Ramos (cell line): ENCODE data around the gene UBE2D2.

ENCODE experiments used
- in situ Hi-C: fragments of 300-500 bp; cut with MboI; formaldehyde crosslinking; loops from one replicate; pipeline ENCODE4 v1.14.3; 2022; ENCODE audit warnings: low sequenced_read_pairs; ENCODE audit not compliant: unreplicated experiment

The UBE2D2 gene

GRCh38 chr5:139669662-139670368 is 108.7 kb downstream of the UBE2D2 start:
- in situ Hi-C loops, result no loop called here

GRCh38 chr5:139670369-139671095 is 109.4 kb downstream of the UBE2D2 start:
- in situ Hi-C loops, result no loop called here

DNA sequence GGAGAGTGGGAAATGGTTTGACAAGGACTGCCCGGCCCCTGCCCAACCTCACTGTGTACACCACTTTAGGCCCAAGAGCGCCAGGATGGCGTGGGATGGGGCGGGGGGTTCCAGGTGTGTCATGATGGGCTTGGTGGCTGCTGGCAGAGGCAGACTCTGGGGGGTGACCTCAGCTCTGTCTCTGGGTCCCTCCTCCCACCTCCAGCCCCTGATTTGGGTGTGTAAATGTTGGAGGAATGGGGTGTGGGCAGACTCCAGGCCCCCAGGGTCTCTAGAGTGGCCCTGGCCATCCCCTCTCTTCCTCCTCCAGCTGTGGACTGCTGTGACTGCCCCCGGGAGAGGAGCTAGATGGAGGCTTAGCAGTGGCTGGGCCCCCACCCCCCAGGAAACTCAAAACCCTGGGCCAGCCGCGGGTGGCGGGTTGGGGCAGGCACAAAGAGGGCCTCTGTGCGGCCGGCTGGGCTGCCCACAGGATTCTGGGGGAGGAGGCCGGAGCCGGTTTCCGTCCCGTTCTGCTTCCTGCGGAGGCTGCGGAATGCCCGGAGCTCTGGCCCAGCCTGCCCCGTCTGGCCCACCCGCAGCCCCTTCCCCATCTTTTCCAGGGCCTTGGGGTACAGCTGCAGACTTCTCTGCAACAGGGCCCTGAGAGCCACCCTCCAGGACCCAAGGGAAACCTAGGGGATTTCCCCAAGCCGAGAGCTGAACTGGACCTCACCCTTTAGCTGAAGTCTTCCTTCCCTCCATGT is 110.1 kb downstream of the UBE2D2 start:
- in situ Hi-C loops, result no loop called here

DNA sequence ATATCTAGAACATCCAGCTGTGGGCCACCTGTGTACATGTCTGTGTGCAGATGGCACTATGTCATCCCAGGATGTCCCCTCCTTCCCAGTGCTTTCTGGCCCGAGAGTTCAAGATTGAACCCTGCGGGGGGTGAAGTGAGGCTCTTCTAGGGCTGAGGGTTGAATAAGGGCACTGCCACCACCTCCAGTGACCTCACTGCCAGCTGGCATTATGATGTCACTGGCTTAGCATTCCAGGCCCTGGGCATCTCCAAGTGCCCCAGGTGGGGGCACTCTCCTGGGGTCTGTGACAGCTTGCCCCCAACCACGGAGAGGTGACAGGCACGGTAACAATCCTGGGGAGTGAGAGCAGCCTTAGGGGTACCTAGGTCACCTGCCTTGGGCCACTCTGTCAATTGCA is 114.1 kb downstream of the UBE2D2 start:
- in situ Hi-C loops, result no loop called here

DNA sequence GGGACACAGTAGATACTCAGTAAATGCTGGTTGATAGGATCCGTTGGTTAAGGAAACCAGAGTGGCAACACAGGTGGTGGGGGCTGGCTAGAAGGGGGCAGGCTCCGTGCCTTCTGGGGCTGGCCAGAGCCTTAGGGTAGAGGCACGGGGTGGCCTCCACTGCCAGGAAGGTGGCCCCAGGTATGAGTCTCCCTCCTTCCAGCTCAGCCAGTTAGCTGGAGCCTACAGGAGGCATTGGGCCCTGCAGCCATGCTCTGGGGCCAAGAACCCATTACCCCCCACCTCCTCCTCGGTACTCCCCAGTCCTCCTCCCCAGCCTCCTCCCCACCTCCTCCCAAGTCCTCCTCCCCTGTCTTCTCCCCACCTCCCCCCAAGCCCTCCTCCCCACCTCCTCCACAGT is 114.7 kb downstream of the UBE2D2 start:
- in situ Hi-C loops, result no loop called here

DNA sequence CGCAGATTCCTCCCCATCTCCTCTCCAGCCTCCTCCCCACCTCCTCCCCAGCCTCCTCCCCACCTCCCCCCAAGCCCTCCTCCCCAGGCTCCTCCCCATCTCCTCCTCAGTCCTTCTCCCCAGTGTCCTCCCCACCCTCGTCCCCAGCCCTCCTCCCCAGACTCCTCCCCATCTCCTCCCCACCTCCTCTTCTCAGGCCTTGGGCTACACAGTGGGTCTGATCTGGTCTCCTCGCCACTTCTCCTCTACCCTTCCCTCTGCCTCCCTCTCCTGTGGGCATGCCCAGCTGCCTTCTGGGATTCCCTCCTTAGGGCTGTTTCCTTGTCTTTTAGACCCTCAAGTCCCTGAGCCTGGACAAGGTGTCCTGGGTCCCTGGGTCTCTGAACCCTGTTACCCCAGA is 115.3 kb downstream of the UBE2D2 start:
- in situ Hi-C loops, result no loop called here

DNA sequence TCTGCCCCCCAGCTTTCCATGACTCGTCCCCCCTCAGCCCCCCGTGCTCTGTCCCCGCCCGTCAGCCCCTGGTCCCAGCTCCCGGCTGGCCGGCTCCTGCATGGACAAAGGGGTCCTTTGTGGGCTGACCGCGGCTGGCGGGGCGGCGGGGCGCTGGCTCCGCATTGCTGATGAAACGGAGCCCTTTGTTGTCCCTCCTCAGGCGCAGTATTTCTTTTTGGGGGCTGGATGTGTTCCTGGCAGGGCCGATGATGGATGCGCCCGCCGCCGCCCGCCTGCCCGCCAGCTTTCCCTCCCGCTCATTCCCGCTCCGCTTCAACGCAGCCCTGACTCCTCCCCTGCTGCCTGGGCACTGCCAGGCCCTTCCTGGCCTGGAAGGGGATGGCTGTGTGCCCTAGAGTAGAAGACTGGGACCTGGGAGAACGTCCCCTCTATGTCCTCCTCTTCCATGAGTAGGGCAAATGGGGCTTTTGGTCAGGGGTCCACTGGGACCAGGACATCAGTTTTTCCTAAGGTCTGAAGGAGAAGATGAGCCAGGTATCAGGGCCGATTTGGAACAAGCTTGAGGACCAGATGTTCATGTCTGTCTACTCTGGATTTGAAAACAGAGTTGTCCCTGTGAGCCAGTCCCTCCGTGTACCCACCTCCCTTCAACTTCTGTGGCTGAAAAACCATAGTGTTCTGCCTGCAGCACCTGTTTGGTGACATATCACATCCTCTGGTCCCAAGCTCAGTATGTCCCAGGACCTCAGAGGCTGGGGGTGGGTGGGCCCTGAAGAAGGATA is 116.0 kb downstream of the UBE2D2 start:
- in situ Hi-C loops, result no loop called here
